ENCODE data around the gene FUT3.

Gene FUT3

DNA sequence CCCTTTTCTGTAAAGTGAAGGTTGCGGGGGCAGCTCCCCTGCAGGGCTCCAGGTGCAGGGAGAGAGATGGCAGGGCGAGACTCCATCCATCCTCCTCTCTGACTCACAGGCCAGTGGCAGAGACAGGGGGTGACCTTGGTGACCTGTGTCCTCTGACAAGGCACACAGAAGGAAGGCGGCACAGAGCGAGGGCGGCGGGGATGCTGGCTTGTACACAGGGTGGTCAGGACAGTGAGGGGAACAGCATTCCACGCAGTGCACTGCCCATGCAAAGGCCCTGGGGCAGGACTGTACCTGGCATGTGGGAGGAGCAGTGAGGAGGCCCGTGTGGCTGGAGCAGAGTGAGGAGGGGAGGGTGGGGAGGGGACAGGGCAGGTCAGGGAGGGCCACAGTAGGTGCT, 44.6 kb upstream of the FUT3 start:
- Histone ChIP-seq H3K18ac (ENCODE audit: low read length) (no peak overlapping the region), H3K79me1 (ENCODE audit: low read length) (peaks cover 9% of the 10 kb centered on the region), H3K9ac (ENCODE audit: low read length) (no peak overlapping the region), H2BK120ac (ENCODE audit: low read depth, low read length) (no peak overlapping the region), H3K4me2 (ENCODE audit: low read length) (no peak overlapping the region), H2BK15ac (replicated peaks; ENCODE audit: low read depth) (no peak overlapping the region), H4K5ac (ENCODE audit: low read length) (no peak overlapping the region), H4K8ac (ENCODE audit: low read depth, low read length) (no peak overlapping the region), H3K4ac (ENCODE audit: low read depth, low read length) (no peak overlapping the region), H3K4me1 (ENCODE audit: control insufficient read depth, low read depth, low read length) (no peaks in the 10 kb centered on the region), H2BK5ac (ENCODE audit: low read length) (no peak overlapping the region), H3K27me3 (ENCODE audit: insufficient read depth, low read length, poor library complexity) (no peaks in the 10 kb centered on the region), H3K4me3 (ENCODE audit: low read length) (no peak overlapping the region), H3K56ac (ENCODE audit: low read length) (no peak overlapping the region), H3K36me3 (ENCODE audit: control insufficient read depth, insufficient read depth, low read length) (peaks cover 4% of the 10 kb centered on the region), H3K23ac (ENCODE audit: low read length) (no peak overlapping the region), H2AK5ac (ENCODE audit: low read length) (no peak overlapping the region), H3K27ac (ENCODE audit: low read depth, low read length) (no peak overlapping the region), H3K79me2 (ENCODE audit: control insufficient read depth, insufficient read depth, low read length) (peaks cover 8% of the 10 kb centered on the region)
- no peak for DNase-seq
- WGBS (ENCODE audit: extremely low coverage, insufficient coverage, low lambda C conversion rate) = no CpG with 5 or more reads among the region's 8 CpGs

DNA sequence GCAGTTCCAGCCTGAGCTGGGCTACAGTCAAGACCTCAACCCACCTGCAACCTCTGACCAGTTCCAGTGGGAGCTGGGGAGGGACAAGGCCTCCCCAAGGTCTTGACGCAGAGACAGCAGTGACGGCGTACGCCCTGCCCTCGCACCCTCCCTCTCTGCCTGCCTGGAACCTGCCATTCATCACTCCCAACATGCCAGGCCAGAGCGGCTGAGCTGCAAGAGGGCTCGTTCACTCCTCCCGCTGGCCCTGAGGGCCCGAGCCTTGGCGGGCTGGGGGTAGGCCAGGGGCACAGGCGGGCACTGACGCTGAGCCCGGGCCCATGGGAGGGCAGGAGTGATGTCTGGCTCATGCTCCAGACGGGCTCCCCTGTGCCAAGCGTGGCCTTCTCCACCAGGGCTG, 44.2 kb upstream of the FUT3 start:
- Histone ChIP-seq H2BK5ac (ENCODE audit: low read length) (no peak overlapping the region), H3K4me1 (ENCODE audit: control insufficient read depth, low read depth, low read length) (no peaks in the 10 kb centered on the region), H3K79me1 (ENCODE audit: low read length) (peaks cover 9% of the 10 kb centered on the region), H3K18ac (ENCODE audit: low read length) (no peak overlapping the region), H4K8ac (ENCODE audit: low read depth, low read length) (no peak overlapping the region), H2AK5ac (ENCODE audit: low read length) (no peak overlapping the region), H3K4me3 (ENCODE audit: low read length) (no peak overlapping the region), H3K4me2 (ENCODE audit: low read length) (no peak overlapping the region), H3K27me3 (ENCODE audit: insufficient read depth, low read length, poor library complexity) (no peaks in the 10 kb centered on the region), H3K56ac (ENCODE audit: low read length) (no peak overlapping the region), H3K79me2 (ENCODE audit: control insufficient read depth, insufficient read depth, low read length) (peaks cover 6% of the 10 kb centered on the region), H3K27ac (ENCODE audit: low read depth, low read length) (no peak overlapping the region), H2BK120ac (ENCODE audit: low read depth, low read length) (no peak overlapping the region), H3K4ac (ENCODE audit: low read depth, low read length) (no peak overlapping the region), H3K36me3 (ENCODE audit: control insufficient read depth, insufficient read depth, low read length) (peaks cover 4% of the 10 kb centered on the region), H3K23ac (ENCODE audit: low read length) (no peak overlapping the region), H2BK15ac (replicated peaks; ENCODE audit: low read depth) (no peak overlapping the region), H3K9ac (ENCODE audit: low read length) (no peak overlapping the region), H4K5ac (ENCODE audit: low read length) (no peak overlapping the region)
- no CpG with 5 or more reads among the region's 15 CpGs for WGBS (ENCODE audit: extremely low coverage, insufficient coverage, low lambda C conversion rate)
- DNase-seq = no peak

DNA sequence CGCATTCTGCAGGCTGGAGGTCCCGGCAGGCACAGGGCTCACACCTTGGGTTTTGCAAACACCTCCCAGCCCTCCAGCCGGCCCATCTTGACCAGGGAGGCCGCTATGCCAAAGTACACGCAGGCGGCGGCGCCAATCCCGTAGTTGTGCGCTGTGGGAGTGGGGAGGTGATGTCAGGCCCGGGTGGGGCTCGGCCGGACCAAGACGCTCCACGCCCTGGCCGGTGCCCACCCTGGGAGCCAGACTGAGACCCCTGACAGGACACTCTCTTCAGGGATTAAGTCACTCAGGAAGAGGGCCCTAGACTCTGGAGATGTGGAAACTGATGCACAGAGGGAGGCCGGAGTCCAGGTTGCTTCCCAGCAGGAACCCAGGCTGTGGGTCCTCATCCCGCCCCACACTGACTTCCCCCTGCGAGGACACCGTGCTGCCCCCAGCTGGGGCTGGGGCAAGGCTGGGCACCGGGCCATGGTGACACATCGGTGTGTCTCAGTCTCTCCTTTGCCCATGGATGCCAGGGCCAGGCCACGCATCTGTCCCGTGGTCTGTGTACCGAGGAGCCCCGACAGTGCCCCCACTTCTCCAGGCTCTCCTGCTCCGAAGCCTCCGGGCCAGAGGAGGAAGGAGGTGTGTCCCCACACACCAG, 43.6 kb upstream of the FUT3 start:
- H3K4me3 ChIP-seq (ENCODE audit: low read length) = no peak overlapping the region
- no CpG with 5 or more reads among the region's 28 CpGs for WGBS (ENCODE audit: extremely low coverage, insufficient coverage, low lambda C conversion rate)
- H2BK120ac ChIP-seq (ENCODE audit: low read depth, low read length) = no peak overlapping the region
- no peaks in the 10 kb centered on the region for H3K27me3 ChIP-seq (ENCODE audit: insufficient read depth, low read length, poor library complexity)
- no peak overlapping the region for H3K9ac ChIP-seq (ENCODE audit: low read length)
- no peak overlapping the region for H3K18ac ChIP-seq (ENCODE audit: low read length)
- H3K79me1 ChIP-seq (ENCODE audit: low read length) = peaks cover 3% of the 10 kb centered on the region
- no peak overlapping the region for H2BK5ac ChIP-seq (ENCODE audit: low read length)
- H3K27ac ChIP-seq (ENCODE audit: low read depth, low read length) = no peak overlapping the region
- no peak overlapping the region for H2AK5ac ChIP-seq (ENCODE audit: low read length)
- peaks cover under 1% of the 10 kb centered on the region for H3K79me2 ChIP-seq (ENCODE audit: control insufficient read depth, insufficient read depth, low read length)
- H3K4me1 ChIP-seq (ENCODE audit: control insufficient read depth, low read depth, low read length) = no peaks in the 10 kb centered on the region
- no peak overlapping the region for H3K56ac ChIP-seq (ENCODE audit: low read length)
- no peak overlapping the region for H2BK15ac ChIP-seq (replicated peaks; ENCODE audit: low read depth)
- H4K5ac ChIP-seq (ENCODE audit: low read length) = no peak overlapping the region
- peaks cover 4% of the 10 kb centered on the region for H3K36me3 ChIP-seq (ENCODE audit: control insufficient read depth, insufficient read depth, low read length)
- H3K4me2 ChIP-seq (ENCODE audit: low read length) = no peak overlapping the region
- H3K23ac ChIP-seq (ENCODE audit: low read length) = no peak overlapping the region
- no peak for DNase-seq
- H4K8ac ChIP-seq (ENCODE audit: low read depth, low read length) = no peak overlapping the region
- H3K4ac ChIP-seq (ENCODE audit: low read depth, low read length) = no peak overlapping the region

DNA sequence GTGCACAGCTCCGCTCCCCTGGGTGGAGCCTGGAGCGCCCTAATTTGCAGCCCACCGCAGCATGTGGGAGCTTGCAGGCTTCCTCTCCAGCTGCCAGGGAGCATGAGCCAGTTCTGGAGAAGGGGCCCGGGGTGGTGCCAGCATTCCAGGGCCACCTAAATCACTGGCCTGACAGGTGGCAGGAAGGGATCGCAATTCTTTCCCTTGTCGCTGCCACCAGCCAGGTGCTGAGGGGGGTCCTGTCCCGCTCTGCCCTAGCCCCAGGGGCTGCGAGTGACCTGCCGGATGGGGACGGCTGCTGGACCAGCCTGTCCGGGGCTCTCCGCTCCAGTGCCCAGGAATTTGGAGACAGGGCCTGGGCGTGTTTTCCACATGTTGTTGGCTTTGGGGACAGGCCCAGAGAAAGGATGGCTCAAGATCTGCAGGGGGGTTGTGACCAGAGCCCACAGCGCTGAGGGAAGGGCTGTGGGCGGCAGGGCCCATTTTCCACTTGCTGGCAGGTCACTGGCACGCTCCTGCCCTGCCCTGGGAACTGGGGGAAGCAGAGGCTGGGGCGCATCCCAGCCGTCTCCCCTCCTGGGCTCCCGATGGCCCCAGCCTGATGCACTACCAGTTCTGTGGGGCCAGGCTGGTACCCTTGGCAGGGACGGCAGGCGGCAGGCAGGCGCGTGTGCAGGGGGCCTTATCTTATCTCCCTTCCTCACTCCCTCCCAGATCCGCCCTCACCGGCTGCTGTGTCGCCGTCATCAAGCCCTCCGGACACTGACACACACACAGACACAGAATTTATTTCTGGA, 42.9 kb upstream of the FUT3 start:
- H3K4ac ChIP-seq (ENCODE audit: low read depth, low read length) = no peak overlapping the region
- no peak for DNase-seq
- H3K9ac ChIP-seq (ENCODE audit: low read length) = no peak overlapping the region
- H3K79me2 ChIP-seq (ENCODE audit: control insufficient read depth, insufficient read depth, low read length) = no peaks in the 10 kb centered on the region
- WGBS (ENCODE audit: extremely low coverage, insufficient coverage, low lambda C conversion rate) = no CpG with 5 or more reads among the region's 28 CpGs
- H2AK5ac ChIP-seq (ENCODE audit: low read length) = no peak overlapping the region
- H3K18ac ChIP-seq (ENCODE audit: low read length) = no peak overlapping the region
- H4K8ac ChIP-seq (ENCODE audit: low read depth, low read length) = no peak overlapping the region
- no peak overlapping the region for H2BK5ac ChIP-seq (ENCODE audit: low read length)
- no peaks in the 10 kb centered on the region for H3K4me1 ChIP-seq (ENCODE audit: control insufficient read depth, low read depth, low read length)
- H3K27ac ChIP-seq (ENCODE audit: low read depth, low read length) = no peak overlapping the region
- no peak overlapping the region for H3K23ac ChIP-seq (ENCODE audit: low read length)
- H3K56ac ChIP-seq (ENCODE audit: low read length) = no peak overlapping the region
- H3K4me2 ChIP-seq (ENCODE audit: low read length) = no peak overlapping the region
- no peak overlapping the region for H2BK15ac ChIP-seq (replicated peaks; ENCODE audit: low read depth)
- H3K27me3 ChIP-seq (ENCODE audit: insufficient read depth, low read length, poor library complexity) = no peaks in the 10 kb centered on the region
- peaks cover 4% of the 10 kb centered on the region for H3K36me3 ChIP-seq (ENCODE audit: control insufficient read depth, insufficient read depth, low read length)
- peaks cover 2% of the 10 kb centered on the region for H3K79me1 ChIP-seq (ENCODE audit: low read length)
- H4K5ac ChIP-seq (ENCODE audit: low read length) = no peak overlapping the region
- no peak overlapping the region for H3K4me3 ChIP-seq (ENCODE audit: low read length)
- H2BK120ac ChIP-seq (ENCODE audit: low read depth, low read length) = no peak overlapping the region

DNA sequence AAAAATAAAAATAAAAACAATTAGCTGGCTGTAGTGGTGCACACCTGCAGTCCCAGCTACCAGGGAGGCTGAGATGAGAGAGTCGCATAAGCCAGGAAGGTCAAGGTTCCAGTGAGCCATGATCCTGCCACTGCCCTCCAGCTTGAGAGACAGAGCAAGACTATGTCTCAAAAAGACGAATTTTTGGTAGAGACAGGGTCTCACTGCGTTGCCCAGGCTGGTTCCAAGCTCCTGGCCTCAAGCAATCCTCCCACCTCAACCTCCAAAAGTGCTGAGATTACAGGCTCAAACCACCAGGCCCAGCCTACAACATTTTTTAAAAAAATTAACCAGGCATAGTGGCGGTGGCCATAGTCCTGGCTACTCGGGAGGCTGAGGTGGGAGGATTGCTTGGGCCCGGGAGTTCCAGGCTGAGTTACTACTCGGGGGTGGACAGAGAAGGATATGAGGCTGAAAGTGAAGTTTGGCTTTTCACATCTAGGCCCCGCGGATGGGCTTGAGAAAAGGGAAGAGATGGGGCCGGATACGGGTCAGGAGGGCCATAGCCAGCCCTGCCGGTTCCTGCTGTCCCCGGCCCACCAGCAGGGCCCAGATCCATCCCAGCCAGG, 42.2 kb upstream of the FUT3 start:
- H3K23ac ChIP-seq (ENCODE audit: low read length) = no peak overlapping the region
- no peaks in the 10 kb centered on the region for H3K79me2 ChIP-seq (ENCODE audit: control insufficient read depth, insufficient read depth, low read length)

More for the DNA sequence above, 42.2 kb upstream of the FUT3 start:
- H2BK5ac ChIP-seq (ENCODE audit: low read length) = no peak overlapping the region
- H3K4ac ChIP-seq (ENCODE audit: low read depth, low read length) = no peak overlapping the region
- no peak overlapping the region for H4K5ac ChIP-seq (ENCODE audit: low read length)
- no peak overlapping the region for H3K18ac ChIP-seq (ENCODE audit: low read length)
- no peak overlapping the region for H4K8ac ChIP-seq (ENCODE audit: low read depth, low read length)
- H3K27me3 ChIP-seq (ENCODE audit: insufficient read depth, low read length, poor library complexity) = no peaks in the 10 kb centered on the region
- H3K9ac ChIP-seq (ENCODE audit: low read length) = no peak overlapping the region
- H3K36me3 ChIP-seq (ENCODE audit: control insufficient read depth, insufficient read depth, low read length) = peaks cover 4% of the 10 kb centered on the region
- H3K27ac ChIP-seq (ENCODE audit: low read depth, low read length) = no peak overlapping the region
- H2BK15ac ChIP-seq (replicated peaks; ENCODE audit: low read depth) = no peak overlapping the region
- no peak overlapping the region for H3K4me2 ChIP-seq (ENCODE audit: low read length)
- DNase-seq = no peak
- H3K4me3 ChIP-seq (ENCODE audit: low read length) = no peak overlapping the region
- no peak overlapping the region for H3K56ac ChIP-seq (ENCODE audit: low read length)
- WGBS (ENCODE audit: extremely low coverage, insufficient coverage, low lambda C conversion rate) = no CpG with 5 or more reads among the region's 13 CpGs
- H3K4me1 ChIP-seq (ENCODE audit: control insufficient read depth, low read depth, low read length) = no peaks in the 10 kb centered on the region
- H3K79me1 ChIP-seq (ENCODE audit: low read length) = peaks cover 2% of the 10 kb centered on the region
- H2AK5ac ChIP-seq (ENCODE audit: low read length) = no peak overlapping the region
- H2BK120ac ChIP-seq (ENCODE audit: low read depth, low read length) = no peak overlapping the region

Measured in mesendoderm (in vitro differentiated cells).